NB4 (cell line): ENCODE data around the gene OPCML.

Experiments used
- MAX ChIP-seq: IDR thresholded peaks from 2 replicates; pipeline ENCODE4 v1.6.1; 2011; ENCODE audit warnings: low read depth, low read length
- POLR2A ChIP-seq: IDR thresholded peaks from 2 replicates; pipeline ENCODE4 v1.6.1; 2011; ENCODE audit warnings: mild to moderate bottlenecking; ENCODE audit not compliant: insufficient read length; ENCODE audit errors: extremely low read depth
- TF ChIP-seq, protein P1 (sequence below): IDR thresholded peaks from one replicate; pipeline ENCODE4 v1.5.1; 2012; ENCODE audit warnings: low read depth, low read length

GRCh38 chr11:132994966-132995365, 537.3 kb downstream of the OPCML start:
- TF ChIP-seq, protein P1, sequence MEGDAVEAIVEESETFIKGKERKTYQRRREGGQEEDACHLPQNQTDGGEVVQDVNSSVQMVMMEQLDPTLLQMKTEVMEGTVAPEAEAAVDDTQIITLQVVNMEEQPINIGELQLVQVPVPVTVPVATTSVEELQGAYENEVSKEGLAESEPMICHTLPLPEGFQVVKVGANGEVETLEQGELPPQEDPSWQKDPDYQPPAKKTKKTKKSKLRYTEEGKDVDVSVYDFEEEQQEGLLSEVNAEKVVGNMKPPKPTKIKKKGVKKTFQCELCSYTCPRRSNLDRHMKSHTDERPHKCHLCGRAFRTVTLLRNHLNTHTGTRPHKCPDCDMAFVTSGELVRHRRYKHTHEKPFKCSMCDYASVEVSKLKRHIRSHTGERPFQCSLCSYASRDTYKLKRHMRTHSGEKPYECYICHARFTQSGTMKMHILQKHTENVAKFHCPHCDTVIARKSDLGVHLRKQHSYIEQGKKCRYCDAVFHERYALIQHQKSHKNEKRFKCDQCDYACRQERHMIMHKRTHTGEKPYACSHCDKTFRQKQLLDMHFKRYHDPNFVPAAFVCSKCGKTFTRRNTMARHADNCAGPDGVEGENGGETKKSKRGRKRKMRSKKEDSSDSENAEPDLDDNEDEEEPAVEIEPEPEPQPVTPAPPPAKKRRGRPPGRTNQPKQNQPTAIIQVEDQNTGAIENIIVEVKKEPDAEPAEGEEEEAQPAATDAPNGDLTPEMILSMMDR = no peak
- TF ChIP-seq MAX (no peak), POLR2A (no peak)
